GM12891 (cell line): Measurements from ENCODE around the gene YIF1B.

Source experiments
- POLR2A ChIP-seq: IDR thresholded peaks from 2 replicates; pipeline ENCODE4 v1.6.1; 2011; ENCODE audit warnings: low read depth, low read length, control low read depth
- POLR2AphosphoS5 ChIP-seq: IDR thresholded peaks from 2 replicates; pipeline ENCODE4 v1.6.1; 2011; ENCODE audit warnings: low read depth, low read length, control low read depth
- TAF1 ChIP-seq: IDR thresholded peaks from 2 replicates; pipeline ENCODE4 v1.6.1; 2011; ENCODE audit warnings: low read depth, low read length, control low read depth

DNA sequence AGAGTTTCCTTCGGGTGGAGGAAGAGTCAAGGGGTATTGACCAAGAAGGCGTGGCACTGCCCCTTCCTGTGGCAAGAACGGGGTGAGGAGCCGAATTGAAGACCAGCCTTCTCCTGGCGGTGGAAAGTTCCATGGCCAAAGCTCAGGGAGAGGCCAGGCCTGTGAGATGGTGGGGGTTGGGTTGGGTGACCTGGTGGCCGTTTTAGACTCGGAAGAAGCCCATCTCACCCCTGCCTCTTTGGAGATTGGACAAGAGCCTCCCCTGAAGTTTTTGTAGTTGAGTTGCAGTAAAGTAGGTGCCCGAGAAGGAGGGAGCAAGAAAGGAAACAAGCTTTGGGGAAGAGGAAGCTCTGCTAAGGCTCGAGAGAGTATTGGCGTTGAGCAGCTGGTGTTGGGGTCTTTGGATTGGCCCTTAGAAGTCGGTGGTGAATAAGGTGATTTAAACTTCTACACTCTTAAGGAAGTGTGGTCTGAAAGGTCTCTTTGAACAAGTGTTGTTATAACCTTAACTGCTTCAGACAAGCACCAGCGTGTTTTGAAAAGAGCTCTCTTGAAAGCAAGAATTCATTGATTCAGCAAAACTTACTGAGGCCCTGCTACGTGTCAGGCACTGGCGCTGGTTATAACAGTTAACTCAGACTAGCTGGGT, 50.4 kb downstream of the YIF1B start:
- TF ChIP-seq POLR2A (no peak), POLR2AphosphoS5 (no peak), TAF1 (no peak)
